H1 (cell line): ENCODE measurements around the gene PRXL2B. TPM values are rescaled to one million over a fixed set of nuclear protein-coding genes. Genes with fewer than 3 reads are reported as not detected.

ENCODE experiments used
- CTCF ChIA-PET: fragments of 300-600 bp; sonication (Branson Sonifier 250); formaldehyde crosslinking; loops from one replicate; lab custom pipeline; 2021; ENCODE audit not compliant: partially characterized antibody; lab: Charles Lee
- POLR2A ChIA-PET: fragments of 300-600 bp; sonication (Branson Sonifier 250); formaldehyde crosslinking; loops from one replicate; lab custom pipeline; 2021; ENCODE audit warnings: inconsistent platforms; ENCODE audit not compliant: partially characterized antibody; lab: Charles Lee
- DNase-seq, 2 experiments: peaks; one replicate each; pipeline versions ENCODE4 v3.0.0 to v3.0.0-alpha.2; 2010 to 2022; ENCODE audit warnings: low spot score in 2 of 2, low read depth in 1 of 2, mixed read lengths in 1 of 2
- FAIRE-seq: peaks from 2 replicates; lab custom pipeline; 2011; peaks lifted over from hg19 to GRCh38; lab: Jason Lieb, UNC
- H2AFZ ChIP-seq: 2 replicates; pipeline ENCODE4 v1.8.1; 2012; ENCODE audit warnings: low read length, inconsistent platforms
- H2AK5ac ChIP-seq: 2 replicates; pipeline ENCODE4 v1.6.1; 2013; ENCODE audit warnings: low read depth, low read length
- H2BK120ac ChIP-seq: replicated peaks from 2 replicates; pipeline ENCODE3; 2013; ENCODE audit warnings: low read depth, low read length, inconsistent platforms
- H2BK12ac ChIP-seq: 2 replicates; pipeline ENCODE4 v1.6.1; 2013; ENCODE audit warnings: low read depth, low read length
- H2BK15ac ChIP-seq: 2 replicates; pipeline ENCODE4 v1.6.1; 2013; ENCODE audit warnings: low read length
- H2BK20ac ChIP-seq: 2 replicates; pipeline ENCODE4 v1.6.1; 2013; ENCODE audit warnings: low read length
- H2BK5ac ChIP-seq: 2 replicates; pipeline ENCODE4 v1.6.1; 2013; ENCODE audit warnings: low read depth, low read length
- H3K14ac ChIP-seq: 2 replicates; pipeline ENCODE4 v1.6.1; 2013; ENCODE audit warnings: inconsistent platforms; ENCODE audit not compliant: insufficient read length
- H3K18ac ChIP-seq: 2 replicates; pipeline ENCODE4 v1.6.1; 2013; ENCODE audit warnings: low read length; ENCODE audit errors: extremely low read depth
- H3K23ac ChIP-seq: 2 replicates; pipeline ENCODE4 v1.6.1; 2013; ENCODE audit warnings: inconsistent platforms; ENCODE audit not compliant: insufficient read length
- H3K23me2 ChIP-seq: 2 replicates; pipeline ENCODE4 v1.6.1; 2013; ENCODE audit warnings: low read depth, low read length
- H3K27ac ChIP-seq: 2 replicates; pipeline ENCODE4 v1.6.1; 2011; ENCODE audit warnings: low read depth, low read length, inconsistent platforms
- H3K27me3 ChIP-seq, 4 experiments: replicated peaks in 1 of 4; 1 replicate in 1 of 4; 2 replicates in 3 of 4; pipeline versions ENCODE4 v1.6.1 to v1.8.1; 2011 to 2013; ENCODE audit warnings: low read length in 3 of 4, mild to moderate bottlenecking in 3 of 4, inconsistent platforms in 2 of 4, mixed read lengths in 2 of 4, moderate library complexity in 1 of 4; ENCODE audit not compliant: control insufficient read depth in 3 of 4, insufficient read depth in 3 of 4; ENCODE audit errors: extremely low read depth in 1 of 4
- H3K36me3 ChIP-seq, 4 experiments: 2 replicates each; pipeline versions ENCODE4 v1.6.1 to v1.8.1; 2011 to 2013; ENCODE audit warnings: mild to moderate bottlenecking in 4 of 4, low read length in 3 of 4, moderate library complexity in 2 of 4, control low read depth in 1 of 4, inconsistent platforms in 1 of 4; ENCODE audit not compliant: insufficient read depth in 4 of 4, control insufficient read depth in 2 of 4
- H3K4ac ChIP-seq: replicated peaks from 2 replicates; pipeline ENCODE3; 2013; ENCODE audit warnings: low read length, low read depth, mixed read lengths, inconsistent platforms; ENCODE audit not compliant: insufficient read length
- H3K4me1 ChIP-seq, 4 experiments: replicated peaks in 1 of 4; 1 replicate in 1 of 4; 2 replicates in 3 of 4; pipeline versions ENCODE4 v1.6.1 to v1.8.1; 2011 to 2013; ENCODE audit warnings: low read length in 3 of 4, inconsistent platforms in 2 of 4, mixed read lengths in 1 of 4; ENCODE audit not compliant: insufficient read depth in 4 of 4, control insufficient read depth in 3 of 4
- H3K4me2 ChIP-seq, 2 experiments: 2 replicates each; pipeline versions ENCODE4 v1.6.1 to v1.8.1; 2011 to 2013; ENCODE audit warnings: low read depth in 2 of 2, low read length in 2 of 2, control low read depth in 1 of 2, inconsistent platforms in 1 of 2, mild to moderate bottlenecking in 1 of 2; ENCODE audit not compliant: insufficient read depth in 1 of 2
- H3K4me3 ChIP-seq, 4 experiments: fragments of 200-600, 300-600 bp in 1 of 4; sonication (generic), shearing (Covaris generic), sonication (Bioruptor Twin) in 1 of 4; 2 replicates each; pipeline versions ENCODE4 v1.5.1 to v1.8.1; 2011 to 2016; ENCODE audit warnings: low read length in 4 of 4, low read depth in 3 of 4, control low read depth in 2 of 4, inconsistent platforms in 2 of 4, mild to moderate bottlenecking in 2 of 4, mixed read lengths in 1 of 4, moderate library complexity in 1 of 4; ENCODE audit not compliant: insufficient read depth in 2 of 4; ENCODE audit errors: extremely low read depth in 1 of 4
- H3K56ac ChIP-seq: replicated peaks from 2 replicates; pipeline ENCODE3; 2013; ENCODE audit warnings: low read depth, mild to moderate bottlenecking, mixed read lengths, low read length, inconsistent platforms; ENCODE audit not compliant: insufficient read length
- H3K79me1 ChIP-seq: 2 replicates; pipeline ENCODE4 v1.6.1; 2013; ENCODE audit warnings: low read depth, low read length, control low read depth
- H3K79me2 ChIP-seq, 2 experiments: 2 replicates each; pipeline versions ENCODE4 v1.6.1 to v1.8.1; 2012 to 2013; ENCODE audit warnings: low read length in 2 of 2, mild to moderate bottlenecking in 2 of 2, inconsistent platforms in 1 of 2; ENCODE audit not compliant: insufficient read depth in 2 of 2, control insufficient read depth in 1 of 2
- H3K9ac ChIP-seq, 4 experiments: replicated peaks in 1 of 4; 1 replicate in 1 of 4; 2 replicates in 3 of 4; pipeline versions ENCODE4 v1.6.1 to v1.8.1; 2011 to 2013; ENCODE audit warnings: low read depth in 3 of 4, low read length in 3 of 4, control low read depth in 2 of 4, mild to moderate bottlenecking in 2 of 4, moderate library complexity in 2 of 4, inconsistent platforms in 1 of 4; ENCODE audit errors: extremely low read depth in 1 of 4
- H3K9me3 ChIP-seq, 2 experiments: 2 replicates each; pipeline versions ENCODE4 v1.6.1 to v1.8.1; 2012 to 2013; ENCODE audit warnings: mild to moderate bottlenecking in 2 of 2, moderate library complexity in 2 of 2, control low read depth in 1 of 2, inconsistent platforms in 1 of 2, low read depth in 1 of 2, low read length in 1 of 2, mixed read lengths in 1 of 2; ENCODE audit not compliant: insufficient read depth in 2 of 2
- H4K20me1 ChIP-seq, 2 experiments: replicated peaks in 1 of 2; 2 replicates each; pipeline versions ENCODE3 to v1.8.1; 2011 to 2013; ENCODE audit warnings: inconsistent platforms in 2 of 2, low read length in 2 of 2, mild to moderate bottlenecking in 1 of 2; ENCODE audit not compliant: insufficient read depth in 2 of 2, control insufficient read depth in 1 of 2
- H4K5ac ChIP-seq: 2 replicates; pipeline ENCODE4 v1.6.1; 2013; ENCODE audit warnings: low read length, low read depth, mixed read lengths, inconsistent platforms; ENCODE audit not compliant: insufficient read length
- H4K8ac ChIP-seq: 2 replicates; pipeline ENCODE4 v1.8.0; 2013; ENCODE audit warnings: mild to moderate bottlenecking, moderate library complexity, low read length, inconsistent platforms; ENCODE audit not compliant: insufficient read depth; ENCODE audit errors: extremely low read depth
- H4K91ac ChIP-seq: replicated peaks from 2 replicates; pipeline ENCODE3; 2013; ENCODE audit warnings: low read length, mixed read lengths, inconsistent platforms; ENCODE audit not compliant: insufficient read length
- ASH2L ChIP-seq: fragments of 200-600, 300-600 bp; sonication (generic); IDR thresholded peaks from one replicate; pipeline ENCODE4 v1.7.1; 2017; ENCODE audit warnings: low read length
- CHD2 ChIP-seq: IDR thresholded peaks from 2 replicates; pipeline ENCODE4 v1.6.1; 2012; ENCODE audit warnings: low read length, improper control_type of control experiment
- CREB1 ChIP-seq: IDR thresholded peaks from 2 replicates; pipeline ENCODE4 v1.6.1; 2012; ENCODE audit warnings: inconsistent platforms
- GTF2F1 ChIP-seq: IDR thresholded peaks from 2 replicates; pipeline ENCODE4 v1.6.1; 2012; ENCODE audit warnings: low read depth, low read length, improper control_type of control experiment, borderline replicate concordance
- HDAC2 ChIP-seq, 2 experiments: fragments of 300-600 bp in 1 of 2; sonication (generic) in 1 of 2; IDR thresholded peaks; 2 replicates each; pipeline ENCODE4 v1.6.1; 2011 to 2012; ENCODE audit warnings: low read depth in 2 of 2, low read length in 2 of 2, mild to moderate bottlenecking in 2 of 2, moderate library complexity in 2 of 2, borderline replicate concordance in 1 of 2, inconsistent platforms in 1 of 2
- NANOG ChIP-seq: IDR thresholded peaks from 2 replicates; pipeline ENCODE4 v1.6.1; 2011; ENCODE audit warnings: low read length, low read depth, mild to moderate bottlenecking, inconsistent platforms; ENCODE audit not compliant: insufficient read depth, poor library complexity, severe bottlenecking
- RBBP5 ChIP-seq: IDR thresholded peaks from 2 replicates; pipeline ENCODE4 v1.7.1; 2012; ENCODE audit warnings: low read depth, mild to moderate bottlenecking, inconsistent platforms, low read length, moderate library complexity, borderline replicate concordance
- RNF2 ChIP-seq: fragments of 200-900, 300-1000 bp; sonication (generic); IDR thresholded peaks from 2 replicates; pipeline ENCODE4 v1.7.1; 2016; ENCODE audit warnings: borderline replicate concordance, low read depth, mild to moderate bottlenecking, antibody characterized with exemption, low read length; ENCODE audit not compliant: poor library complexity, severe bottlenecking; ENCODE audit errors: missing control alignments
- SIX5 ChIP-seq: IDR thresholded peaks from 2 replicates; pipeline ENCODE4 v1.6.1; 2011; ENCODE audit warnings: mild to moderate bottlenecking, low read depth, low read length
- TAF1 ChIP-seq: IDR thresholded peaks from 2 replicates; pipeline ENCODE4 v1.6.1; 2011; ENCODE audit warnings: mild to moderate bottlenecking, low read depth, low read length
- TAF7 ChIP-seq: optimal IDR thresholded peaks from 2 replicates; pipeline ENCODE3; 2011; ENCODE audit warnings: low read depth, mild to moderate bottlenecking, inconsistent platforms, low read length, moderate library complexity, borderline replicate concordance
- WGBS, 2 experiments: shearing (Covaris generic) in 1 of 2; methylation state at CpG; one replicate each; pipeline versions ENCODE4 v1.1.6 to v1.1.7; 2013 to 2015; ENCODE audit warnings: low lambda C conversion rate in 2 of 2, mixed read lengths in 2 of 2, inconsistent platforms in 1 of 2, low coverage in 1 of 2, missing lambda C conversion rate in 1 of 2; ENCODE audit not compliant: insufficient replicate concordance in 2 of 2, insufficient coverage in 1 of 2, insufficient read length in 1 of 2; ENCODE audit errors: extremely low coverage in 1 of 2, missing lambda C conversion rate in 1 of 2; 5-methylcytosine and 5-hydroxymethylcytosine counted together
- polyA plus RNA-seq, 7 experiments: library from polyadenylated mRNA; depleted of rRNA in 3 of 7; stranded (reverse) in 5 of 7; unstranded in 2 of 7; fragments of >200 nt in 5 of 7; fragments of 200-250 nt in 2 of 7; gene quantifications; 1 replicate in 5 of 7; 2 replicates in 1 of 7; 4 replicates in 1 of 7; pipeline versions ENCODE4 v1.2.1 to v1.2.3, GENCODE V29; 2011 to 2013; ENCODE audit warnings: missing spikeins in 2 of 7, mixed read lengths in 2 of 7
- total RNA-seq: library from RNA; stranded (reverse); fragmentation: NEBNext Ultra II Directional; extraction: Animal tissue kit (Norgen Biotek cat#: 25700); gene quantifications from 2 replicates; pipeline ENCODE4 v1.2.1, GENCODE V29; 2021

The PRXL2B gene
- total and polyA plus RNA-seq, 2 of the 8 experiments (the other 6 are each of a cell fraction or from before 2014, with no cell fraction given), result 35.3 to 46.0 TPM

DNA sequence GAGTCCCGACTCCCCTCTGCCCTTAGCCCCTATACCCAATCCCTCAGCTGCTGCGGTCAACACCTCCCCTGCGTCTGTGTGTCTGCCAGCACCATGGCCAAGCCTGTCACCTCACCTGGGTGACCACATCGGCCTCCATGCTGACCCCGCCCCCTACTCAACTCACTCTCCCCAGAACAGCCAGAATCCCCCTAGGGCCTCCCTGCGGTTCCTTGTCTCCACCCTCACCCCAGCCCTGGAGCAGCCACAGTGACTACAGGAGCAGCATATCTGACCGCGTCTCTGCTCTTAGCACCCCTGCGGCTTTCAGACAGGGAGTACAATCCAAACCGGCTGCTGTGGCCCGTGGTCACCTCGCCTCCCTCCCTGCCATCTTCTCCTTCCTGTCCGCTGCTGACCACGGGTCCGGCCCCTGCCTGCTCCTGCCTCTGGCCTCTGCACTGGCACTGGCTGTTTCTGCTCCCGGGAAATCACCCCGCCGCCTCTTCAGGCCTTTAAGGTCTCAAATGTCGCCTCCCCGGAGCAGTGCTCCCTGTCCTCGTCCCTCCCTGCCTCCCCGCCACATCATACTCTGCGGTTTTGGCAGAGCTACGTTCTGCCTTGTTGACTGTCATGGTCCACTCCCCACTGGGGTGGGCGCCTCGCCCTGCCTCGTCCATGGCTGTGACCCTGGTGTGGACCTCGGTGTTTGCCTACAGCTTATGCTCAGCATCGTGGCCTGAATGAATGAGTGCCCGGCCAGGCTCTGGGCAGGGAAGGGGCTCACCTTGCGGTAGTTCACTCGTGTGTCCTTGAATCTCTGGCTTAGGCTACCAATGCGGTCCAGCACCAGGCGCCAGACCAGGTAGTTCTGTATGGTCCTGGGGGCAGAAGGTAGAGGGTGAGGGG lies 11.1 kb downstream of the PRXL2B start:
- Histone ChIP-seq H3K79me2 (no peaks in the 10 kb centered on the region), H3K4ac (no peak overlapping the region), H3K27me3 (no peaks in the 10 kb centered on the region), H4K5ac (no peak overlapping the region), H3K4me2 (no peak overlapping the region), H3K56ac (no peak overlapping the region), H3K27ac (no peak overlapping the region), H3K79me1 (no peaks in the 10 kb centered on the region), H2BK120ac (no peak overlapping the region), H2BK5ac (no peak overlapping the region), H3K36me3 (no peaks in the 10 kb centered on the region), H4K8ac (no peak overlapping the region), H2AK5ac (no peak overlapping the region), H3K18ac (no peak overlapping the region), H3K23ac (no peak overlapping the region), H3K4me1 (no peaks in the 10 kb centered on the region), H3K23me2 (no peaks in the 10 kb centered on the region), H3K9me3 (no peaks in the 10 kb centered on the region), H3K14ac (no peak overlapping the region), H2BK15ac (no peak overlapping the region), H2AFZ (no peak overlapping the region), H3K9ac (no peak overlapping the region), H4K20me1 (no peaks in the 10 kb centered on the region), H3K4me3 (no peak overlapping the region), H2BK12ac (no peak overlapping the region), H4K91ac (no peak overlapping the region), H2BK20ac (no peak overlapping the region)
- DNase-seq (no peak), FAIRE-seq (no peak)
- ChIA-PET CTCF (interaction anchor here (0.6 kb wide), 1 partner anchor 31 kb away, joined by 3 read pairs; no protein-coding TSS in a partner anchor), POLR2A (no interaction called here)
- WGBS, 2 experiments, result 85% methylated on average over 29 of the region's 34 CpGs; no CpG with 5 or more reads in 1 of the 2 experiments
- TF ChIP-seq TAF7 (no peak), CHD2 (no peak), RBBP5 (no peak), ASH2L (no peak), GTF2F1 (no peak), HDAC2 (IDR thresholded peaks at IDR 0.05; ENCODE audit: borderline replicate concordance in 1 of 2, low read depth in 2 of 2, low read length in 2 of 2) (no peak), CREB1 (no peak), TAF1 (no peak), RNF2 (no peak), SIX5 (no peak), NANOG (no peak)
